DLD1 (cell line): ENCODE results near the gene INO80.
"Not testable (repeated sequence)": the region's sequence is repeated elsewhere in the genome, so short reads cannot be mapped to it uniquely, and the experiment has no call there.

Experiments used
- in situ Hi-C: cut with HindIII; loops from 2 replicates; pipeline ENCODE4 v1.10.0; 2017; ENCODE audit warnings: low sequenced_read_pairs

INO80 gene

GRCh38 chr15:41116116-41116961 lies at the start of gene INO80:
INO80 (minus strand) TSS chr15:41116280; CDS start chr15:41096310, 19,970 bp downstream.
- in situ Hi-C loops: no loop called here

GRCh38 chr15:41161736-41162135 lies 45.7 kb upstream of the INO80 start:
- in situ Hi-C loops: no loop called here

- in situ Hi-C loops: no loop called here
These were observed 45.3 kb upstream of the INO80 start for GRCh38 chr15:41161336-41161735.

GRCh38 chr15:41160639-41161315 lies 44.7 kb upstream of the INO80 start:
- in situ Hi-C loops: no loop called here

GRCh38 chr15:41154412-41154811 lies 38.3 kb upstream of the INO80 start:
- in situ Hi-C loops: no loop called here

- in situ Hi-C loops: no loop called here
These were observed 37.7 kb upstream of the INO80 start for GRCh38 chr15:41153733-41154132.

GRCh38 chr15:41151451-41152005 lies 35.4 kb upstream of the INO80 start:
- in situ Hi-C loops: no loop called here

- in situ Hi-C loops: no loop called here
These were observed 34.2 kb upstream of the INO80 start for GRCh38 chr15:41150279-41150678.

- in situ Hi-C loops: no loop called here
These were observed 32.0 kb upstream of the INO80 start for GRCh38 chr15:41148065-41148464.

GRCh38 chr15:41139619-41140018 lies 23.5 kb upstream of the INO80 start:
- in situ Hi-C loops: no loop called here

GRCh38 chr15:41139112-41139511 lies 23.0 kb upstream of the INO80 start:
- in situ Hi-C loops: not testable (repeated sequence)

GRCh38 chr15:41135580-41135979 lies 19.5 kb upstream of the INO80 start:
- in situ Hi-C loops: not testable (repeated sequence)

- in situ Hi-C loops: no loop called here
These were observed 17.4 kb upstream of the INO80 start for GRCh38 chr15:41133454-41133853.

- in situ Hi-C loops: not testable (repeated sequence)
These were observed 16.0 kb upstream of the INO80 start for GRCh38 chr15:41132094-41132493.

GRCh38 chr15:41128174-41128902 lies 12.3 kb upstream of the INO80 start:
- in situ Hi-C loops: no loop called here

- in situ Hi-C loops: no loop called here
These were observed 10.0 kb upstream of the INO80 start for GRCh38 chr15:41125931-41126642.

GRCh38 chr15:41125063-41125669 lies 9.1 kb upstream of the INO80 start:
- in situ Hi-C loops: no loop called here

- in situ Hi-C loops: no loop called here
These were observed 8.0 kb upstream of the INO80 start for GRCh38 chr15:41124058-41124457.

- in situ Hi-C loops: no loop called here
These were observed 6.8 kb upstream of the INO80 start for GRCh38 chr15:41122849-41123248.

GRCh38 chr15:41121951-41122350 lies 5.9 kb upstream of the INO80 start:
- in situ Hi-C loops: no loop called here
